Astrocyte (in vitro differentiated cells and primary cell): ENCODE data around the gene YIPF3. TPM values are rescaled to one million over a fixed set of nuclear protein-coding genes. Genes with fewer than 3 reads are reported as not detected.
A peak's percentile ranks its signal among the peaks of the same experiment; 100 is the strongest.

Source experiments
- DNase-seq: peaks from one replicate; pipeline ENCODE4 v3.0.0-alpha.2; 2010; ENCODE audit warnings: low read depth
- FAIRE-seq: peaks from 2 replicates; lab custom pipeline; 2011; peaks lifted over from hg19 to GRCh38; lab: Jason Lieb, UNC
- H2AFZ ChIP-seq: 2 replicates; pipeline ENCODE4 v1.6.0; 2012; ENCODE audit warnings: low read depth, low read length, inconsistent platforms
- H3K27ac ChIP-seq: 2 replicates; pipeline ENCODE4 v1.5.1; 2011; ENCODE audit warnings: low read depth, low read length, inconsistent platforms
- H3K27me3 ChIP-seq: 2 replicates; pipeline ENCODE4 v1.6.0; 2011; ENCODE audit warnings: low read length, inconsistent platforms; ENCODE audit not compliant: insufficient read depth
- H3K36me3 ChIP-seq: 2 replicates; pipeline ENCODE4 v1.5.1; 2011; ENCODE audit warnings: low read length, inconsistent platforms; ENCODE audit not compliant: insufficient read depth
- H3K4me1 ChIP-seq: 2 replicates; pipeline ENCODE4 v1.5.1; 2011; ENCODE audit warnings: low read length, inconsistent platforms; ENCODE audit not compliant: insufficient read depth
- H3K4me2 ChIP-seq: 2 replicates; pipeline ENCODE4 v1.6.0; 2012; ENCODE audit warnings: low read length, inconsistent platforms
- H3K4me3 ChIP-seq: 2 replicates; pipeline ENCODE4 v1.5.1; 2011; ENCODE audit warnings: low read depth, mild to moderate bottlenecking, low read length, inconsistent platforms; ENCODE audit not compliant: insufficient read depth
- H3K79me2 ChIP-seq: 2 replicates; pipeline ENCODE4 v1.6.0; 2012; ENCODE audit warnings: mild to moderate bottlenecking, low read length, inconsistent platforms; ENCODE audit not compliant: insufficient read depth
- H3K9ac ChIP-seq: 2 replicates; pipeline ENCODE4 v1.6.0; 2012; ENCODE audit warnings: mild to moderate bottlenecking, low read length, inconsistent platforms
- H3K9me3 ChIP-seq: 2 replicates; pipeline ENCODE4 v1.5.1; 2012; ENCODE audit warnings: low read depth, mild to moderate bottlenecking, low read length, inconsistent platforms; ENCODE audit not compliant: insufficient read depth
- H4K20me1 ChIP-seq: 2 replicates; pipeline ENCODE4 v1.6.0; 2012; ENCODE audit warnings: low read length, inconsistent platforms; ENCODE audit not compliant: insufficient read depth
- H3K27ac Mint-ChIP-seq: one replicate; pipeline ENCODE4 v1.8.0; 2021; ENCODE audit warnings: mild to moderate bottlenecking, mixed read lengths; ENCODE audit not compliant: unreplicated experiment
- H3K27me3 Mint-ChIP-seq: one replicate; pipeline ENCODE4 v1.8.0; 2021; ENCODE audit warnings: low read depth, mixed read lengths; ENCODE audit not compliant: unreplicated experiment
- H3K36me3 Mint-ChIP-seq: one replicate; pipeline ENCODE4 v1.8.0; 2021; ENCODE audit warnings: low read depth, mixed read lengths; ENCODE audit not compliant: unreplicated experiment
- H3K4me1 Mint-ChIP-seq: one replicate; pipeline ENCODE4 v1.8.0; 2021; ENCODE audit warnings: low read depth, mixed read lengths; ENCODE audit not compliant: unreplicated experiment
- H3K4me3 Mint-ChIP-seq: one replicate; pipeline ENCODE4 v1.8.0; 2021; ENCODE audit warnings: mild to moderate bottlenecking, moderate library complexity, mixed read lengths; ENCODE audit not compliant: unreplicated experiment
- H3K9me3 Mint-ChIP-seq: one replicate; pipeline ENCODE4 v1.8.0; 2021; ENCODE audit warnings: mild to moderate bottlenecking, mixed read lengths; ENCODE audit not compliant: unreplicated experiment
- CTCF ChIP-seq: IDR thresholded peaks from 2 replicates; pipeline ENCODE4 v1.5.1; 2011; ENCODE audit warnings: low read depth, mild to moderate bottlenecking, inconsistent platforms, low read length, moderate library complexity; ENCODE audit not compliant: insufficient read depth
- EZH2 ChIP-seq: IDR thresholded peaks from 2 replicates; pipeline ENCODE4 v1.6.1; 2012; ENCODE audit warnings: mild to moderate bottlenecking, low read length, inconsistent platforms; ENCODE audit not compliant: insufficient read depth
- total RNA-seq: library from RNA; stranded (reverse); gene quantifications from 2 replicates; pipeline ENCODE4 v1.2.1, GENCODE V29; 2021

Gene YIPF3
- total RNA-seq, 1 donor from 2014 or later = 132 TPM

- Mint-ChIP-seq H3K4me1 (no peaks in the 10 kb centered on the region), H3K27me3 (no peaks in the 10 kb centered on the region), H3K27ac (no peak overlapping the region), H3K36me3 (peaks cover 25% of the 10 kb centered on the region), H3K9me3 (no peaks in the 10 kb centered on the region), H3K4me3 (no peak overlapping the region)
- Histone ChIP-seq H3K4me1 (peaks cover 8% of the 10 kb centered on the region), H3K4me2 (no peak overlapping the region), H3K27ac (no peak overlapping the region), H3K36me3 (peaks cover 67% of the 10 kb centered on the region), H3K9ac (no peak overlapping the region), H3K9me3 (no peaks in the 10 kb centered on the region), H3K4me3 (no peak overlapping the region), H2AFZ (no peak overlapping the region), H3K79me2 (peaks cover 38% of the 10 kb centered on the region), H4K20me1 (peaks cover 54% of the 10 kb centered on the region), H3K27me3 (no peaks in the 10 kb centered on the region)
- DNase-seq (no peak), FAIRE-seq (no peak)
- TF ChIP-seq EZH2 = no peak
- TF ChIP-seq CTCF = no peak
Observed at GRCh38 chr6:43521836-43522235, 5.1 kb upstream of the YIPF3 start.

GRCh38 chr6:43520097-43520496, 3.4 kb upstream of the YIPF3 start:
- H3K79me2 ChIP-seq = peaks cover 55% of the 10 kb centered on the region
- H3K36me3 ChIP-seq = peaks cover 59% of the 10 kb centered on the region
- Mint-ChIP-seq H3K27me3 (no peaks in the 10 kb centered on the region), H3K4me3 (no peak overlapping the region), H3K27ac (no peak overlapping the region), H3K4me1 (peaks cover 5% of the 10 kb centered on the region), H3K9me3 (no peaks in the 10 kb centered on the region), H3K36me3 (peaks cover 20% of the 10 kb centered on the region)
- H3K4me2 ChIP-seq = no peak overlapping the region
- H3K27ac ChIP-seq = no peak overlapping the region
- H3K27me3 ChIP-seq = no peaks in the 10 kb centered on the region
- no peak for TF ChIP-seq EZH2
- TF ChIP-seq CTCF = no peak
- H4K20me1 ChIP-seq = peaks cover 61% of the 10 kb centered on the region
- H3K9ac ChIP-seq = no peak overlapping the region
- H3K9me3 ChIP-seq = no peaks in the 10 kb centered on the region
- no peak for DNase-seq
- FAIRE-seq = no peak
- H3K4me1 ChIP-seq = peaks cover 17% of the 10 kb centered on the region
- H2AFZ ChIP-seq = no peak overlapping the region
- no peak overlapping the region for H3K4me3 ChIP-seq

- H3K36me3 ChIP-seq = peaks cover 51% of the 10 kb centered on the region
- no peak for DNase-seq
- peaks cover 69% of the 10 kb centered on the region for H3K79me2 ChIP-seq
Observed at GRCh38 chr6:43517505-43518357, 1.0 kb upstream of the YIPF3 start.

More at GRCh38 chr6:43517505-43518357, 1.0 kb upstream of the YIPF3 start:
- Histone ChIP-seq H3K27me3 (no peaks in the 10 kb centered on the region), H4K20me1 (peaks cover 68% of the 10 kb centered on the region), H3K4me3 (peak overlapping the region; percentile 99), H3K4me1 (peaks cover 17% of the 10 kb centered on the region), H2AFZ (peak overlapping the region; percentile 88), H3K9ac (peak overlapping the region; percentile 97), H3K27ac (peak overlapping the region; percentile 70), H3K4me2 (peak overlapping the region; percentile 87), H3K9me3 (no peaks in the 10 kb centered on the region)
- H3K27ac Mint-ChIP-seq = no peak overlapping the region
- peaks cover 9% of the 10 kb centered on the region for H3K36me3 Mint-ChIP-seq
- peaks cover 13% of the 10 kb centered on the region for H3K4me1 Mint-ChIP-seq
- no peaks in the 10 kb centered on the region for H3K9me3 Mint-ChIP-seq
- TF ChIP-seq CTCF (no peak), EZH2 (no peak)
- FAIRE-seq = no peak
- no peaks in the 10 kb centered on the region for H3K27me3 Mint-ChIP-seq
- no peak overlapping the region for H3K4me3 Mint-ChIP-seq
